HG02852 (cell line): ENCODE measurements around the gene SYNPO2.
"Not testable (repeated sequence)": the region's sequence is repeated elsewhere in the genome, so short reads cannot be mapped to it uniquely, and the experiment has no call there.

Experiments used
- ATAC-seq: cut with Tn5 transposase; IDR thresholded peaks from one replicate; pipeline ENCODE4 v1.9.1; 2021; ENCODE audit warnings: mild to moderate bottlenecking, moderate library complexity; ENCODE audit not compliant: unreplicated experiment

The SYNPO2 gene

DNA sequence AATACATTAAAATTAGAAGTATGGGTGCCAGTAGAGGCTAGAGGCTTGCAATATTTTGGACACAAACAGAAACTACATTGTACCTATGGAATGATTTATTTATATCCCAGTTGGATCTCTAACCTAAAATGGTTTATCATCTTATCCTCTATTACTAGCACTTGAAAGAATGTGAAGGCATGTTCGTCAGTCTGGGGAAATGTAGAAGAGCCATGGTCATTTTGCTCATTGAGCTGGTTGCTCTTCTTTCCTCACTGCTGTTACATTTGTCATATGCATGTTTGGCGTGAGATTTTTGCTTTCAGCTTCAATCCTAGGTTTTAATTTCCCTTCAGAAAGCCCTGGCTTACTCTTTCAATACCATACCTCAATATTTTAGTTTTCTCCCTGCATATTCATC lies 164.6 kb downstream of the SYNPO2 start:
- no peak for ATAC-seq

DNA sequence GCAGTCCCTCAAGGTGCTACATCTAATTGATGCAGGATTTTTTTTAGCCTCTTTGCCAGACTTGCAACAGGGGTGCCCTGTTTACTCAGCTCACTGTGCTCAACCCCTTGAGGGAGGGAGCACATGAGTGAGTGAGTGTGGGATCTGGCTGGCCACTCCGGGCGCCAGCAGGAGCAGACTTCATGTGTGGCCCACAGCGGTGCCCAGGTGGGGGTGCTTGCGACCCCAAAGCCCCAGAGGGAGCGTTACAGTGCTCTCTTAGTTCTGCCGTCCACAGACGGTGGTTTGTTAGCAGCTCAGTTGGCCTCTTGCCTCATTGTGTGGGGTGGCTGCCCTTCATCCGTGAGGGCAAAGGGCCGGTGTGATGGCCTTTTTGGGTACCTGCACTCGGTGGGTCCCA lies 165.3 kb downstream of the SYNPO2 start:
- no peak for ATAC-seq

DNA sequence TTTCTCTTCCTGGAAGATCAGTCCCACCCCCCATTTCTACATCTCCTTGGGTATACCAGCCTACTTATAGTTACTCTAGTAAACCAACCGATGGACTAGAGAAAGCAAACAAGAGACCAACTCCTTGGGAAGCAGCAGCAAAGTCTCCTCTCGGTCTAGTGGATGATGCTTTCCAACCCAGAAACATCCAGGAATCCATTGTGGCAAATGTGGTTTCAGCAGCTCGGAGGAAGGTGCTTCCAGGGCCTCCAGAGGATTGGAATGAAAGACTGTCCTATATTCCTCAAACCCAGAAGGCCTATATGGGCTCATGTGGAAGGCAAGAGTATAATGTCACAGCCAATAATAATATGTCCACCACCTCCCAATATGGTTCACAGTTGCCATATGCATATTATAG lies 168.8 kb downstream of the SYNPO2 start:
- no peak for ATAC-seq

DNA sequence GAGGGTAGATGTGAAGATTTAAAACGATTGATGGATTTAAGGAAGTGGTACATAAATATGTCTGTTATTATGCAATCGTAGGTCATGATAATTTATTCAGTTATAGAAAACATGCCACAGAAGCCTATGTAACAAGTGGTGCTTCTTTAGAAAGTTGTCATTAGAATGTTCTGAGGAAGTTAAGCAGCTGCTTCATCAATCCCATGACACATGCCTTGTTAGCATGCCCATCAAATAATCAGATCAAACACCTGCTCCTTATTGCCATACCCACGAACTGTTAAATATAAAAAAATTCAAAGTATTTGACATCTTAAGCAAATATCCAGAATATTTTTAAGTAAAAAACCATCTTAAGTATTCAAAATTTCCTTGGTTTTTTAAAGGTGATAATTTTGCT lies 170.6 kb downstream of the SYNPO2 start:
- ATAC-seq = no peak

DNA sequence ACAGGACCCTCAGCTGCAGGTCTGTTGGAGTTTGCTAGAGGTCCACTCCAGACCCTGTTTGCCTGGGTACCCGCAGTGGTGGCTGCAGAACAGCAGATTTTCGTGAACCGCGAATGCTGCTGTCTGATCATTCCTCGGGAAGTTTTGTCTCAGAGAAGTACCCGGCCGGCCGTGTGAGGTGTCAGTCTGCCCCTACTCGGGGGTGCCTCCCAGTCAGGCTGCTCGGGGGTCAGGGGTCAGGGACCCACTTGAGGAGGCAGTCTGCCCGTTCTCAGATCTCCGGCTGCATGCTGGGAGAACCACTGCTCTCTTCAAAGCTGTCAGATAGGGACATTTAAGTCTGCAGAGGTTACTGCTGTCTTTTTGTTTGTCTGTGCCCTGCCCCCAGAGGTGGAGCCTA lies 178.5 kb downstream of the SYNPO2 start:
- not testable (repeated sequence) for ATAC-seq

DNA sequence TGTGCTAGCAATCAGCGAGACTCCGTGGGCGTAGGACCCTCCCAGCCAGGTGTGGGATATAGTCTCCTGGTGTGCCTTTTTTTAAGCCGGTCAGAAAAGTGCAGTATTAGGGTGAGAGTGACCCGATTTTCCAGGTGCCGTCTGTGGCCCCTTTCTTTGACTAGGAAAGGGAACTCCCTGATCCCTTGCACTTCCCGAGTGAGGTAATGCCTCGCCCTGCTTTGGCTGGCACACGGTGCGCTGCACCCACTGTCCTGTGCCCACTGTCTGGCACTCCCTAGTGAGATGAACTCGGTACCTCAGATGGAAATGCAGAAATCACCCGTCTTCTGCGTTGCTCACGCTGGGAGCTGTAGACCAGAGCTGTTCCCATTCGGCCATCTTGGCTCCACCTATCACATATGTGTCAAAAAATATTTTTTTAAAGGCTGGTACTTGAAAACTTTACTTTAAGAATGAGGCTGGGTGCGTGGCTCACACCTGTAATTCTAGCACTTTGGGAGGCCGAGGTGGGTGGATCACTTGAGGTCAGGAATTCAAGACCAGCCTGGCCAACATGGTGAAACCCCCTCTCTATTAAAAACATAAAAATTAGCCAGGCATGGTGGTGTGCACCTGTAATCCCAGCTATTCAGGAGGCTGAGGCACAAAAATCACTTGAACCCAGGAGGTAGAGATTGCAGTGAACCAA lies 179.2 kb downstream of the SYNPO2 start:
- not testable (repeated sequence) for ATAC-seq

DNA sequence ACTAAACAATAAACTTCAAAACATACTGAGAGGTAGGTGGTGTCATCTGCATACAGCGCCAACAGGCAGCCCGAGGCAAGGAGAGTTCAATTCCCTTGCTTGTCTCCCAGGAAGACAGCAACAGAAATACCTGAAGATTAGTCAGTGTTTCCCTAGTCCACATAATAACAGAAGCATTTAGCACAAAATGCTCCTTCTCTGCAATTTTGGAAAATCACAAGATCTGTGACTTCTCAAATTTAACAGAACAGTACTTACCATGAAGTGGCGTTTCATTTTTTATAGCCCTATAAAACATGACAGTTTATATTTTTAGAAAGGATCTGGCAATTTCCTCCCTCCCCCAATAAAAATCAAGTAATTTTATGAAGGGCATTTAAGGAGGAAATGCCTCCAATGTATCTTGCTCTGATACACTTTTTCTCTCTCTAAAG lies 179.9 kb downstream of the SYNPO2 start:
- ATAC-seq = no peak

DNA sequence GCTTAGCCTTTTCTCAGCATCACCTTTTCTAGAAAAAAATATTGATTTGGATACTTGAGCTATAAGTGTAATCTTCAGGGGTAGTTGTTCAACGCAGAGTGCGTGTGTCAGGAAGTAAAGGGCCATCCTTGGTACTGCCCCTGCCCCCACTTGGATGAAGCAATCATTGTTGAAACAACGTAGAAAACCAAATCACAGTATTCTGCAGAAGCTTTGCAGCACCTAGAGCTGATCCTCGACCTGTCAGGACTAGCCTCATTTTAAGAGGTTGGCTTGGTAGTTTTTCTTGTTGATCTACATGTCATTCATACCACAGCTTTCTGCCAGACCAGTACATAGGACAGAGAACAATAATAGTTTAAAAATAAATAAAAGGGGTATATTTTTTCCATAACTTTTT lies 181.6 kb downstream of the SYNPO2 start:
- ATAC-seq = no peak

DNA sequence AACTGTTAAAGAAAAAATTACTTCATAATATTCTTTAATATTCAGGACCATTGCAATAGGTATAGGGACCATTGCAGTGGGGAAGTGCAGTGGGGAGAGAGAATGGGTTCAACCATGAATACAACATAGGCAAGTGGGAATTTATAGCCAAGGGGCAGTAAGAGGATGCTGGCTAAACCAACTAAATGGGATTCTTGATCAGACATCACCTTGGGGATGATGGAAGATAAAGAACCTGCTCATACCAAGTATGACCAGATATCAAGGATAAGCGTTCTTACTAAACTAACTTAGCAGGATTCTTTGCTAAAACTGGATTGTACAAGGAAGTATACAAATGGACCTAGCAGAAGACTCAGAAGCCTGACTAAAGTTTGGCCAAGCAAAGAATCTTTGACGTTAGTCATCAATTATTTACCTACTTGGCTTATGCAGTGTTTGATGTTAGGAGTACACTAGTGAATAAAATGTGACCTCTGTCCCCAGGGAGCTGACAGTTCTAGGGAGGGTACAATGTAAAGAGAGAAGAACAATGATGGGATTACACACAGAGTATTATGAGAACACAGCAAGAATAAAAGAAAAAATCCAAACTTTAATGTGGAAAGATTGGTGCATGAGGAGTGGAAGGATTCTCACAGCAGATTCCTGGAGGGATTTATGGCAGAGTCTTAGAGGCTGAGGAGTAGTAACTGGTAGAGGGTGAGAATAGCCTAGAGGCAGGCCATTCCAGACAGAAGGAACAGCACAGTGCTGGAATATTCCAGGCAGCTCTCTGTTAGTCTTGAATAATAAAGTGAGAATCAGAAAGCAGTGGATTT lies 192.3 kb downstream of the SYNPO2 start:
- no peak for ATAC-seq

DNA sequence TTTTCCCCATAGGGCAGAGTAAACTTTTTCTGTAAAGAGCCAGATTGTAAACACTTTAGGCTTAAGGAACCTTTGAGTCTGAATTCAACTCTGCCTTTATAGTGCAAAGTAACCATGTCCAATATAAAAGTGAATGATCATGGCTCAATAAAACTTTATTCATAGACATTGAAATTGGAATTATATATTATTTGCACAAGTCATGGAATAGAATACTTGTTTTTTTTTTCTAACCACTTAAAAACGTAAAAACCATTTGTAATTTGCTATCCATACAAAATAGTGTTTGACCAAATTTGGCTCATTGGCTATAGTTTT lies 192.8 kb downstream of the SYNPO2 start:
- ATAC-seq = no peak

DNA sequence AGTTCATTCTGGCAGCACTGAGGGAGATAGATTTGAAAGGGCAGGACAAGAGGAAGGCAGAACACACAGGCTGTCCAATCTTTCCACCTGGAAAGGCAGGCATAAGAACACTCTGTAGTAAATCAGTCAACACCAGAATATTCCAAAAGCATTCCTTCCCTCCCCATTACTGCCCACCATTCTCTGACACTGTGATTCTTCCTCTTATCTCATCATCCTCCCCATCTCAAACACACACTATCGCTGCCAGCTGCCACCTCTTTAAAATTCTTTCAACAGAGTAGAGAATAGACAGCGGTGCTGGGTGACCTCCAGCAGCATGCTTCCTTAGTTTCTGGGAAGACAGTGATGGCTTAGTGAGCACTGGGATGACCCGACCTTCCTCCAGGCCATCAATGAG lies 193.3 kb downstream of the SYNPO2 start:
- no peak for ATAC-seq

DNA sequence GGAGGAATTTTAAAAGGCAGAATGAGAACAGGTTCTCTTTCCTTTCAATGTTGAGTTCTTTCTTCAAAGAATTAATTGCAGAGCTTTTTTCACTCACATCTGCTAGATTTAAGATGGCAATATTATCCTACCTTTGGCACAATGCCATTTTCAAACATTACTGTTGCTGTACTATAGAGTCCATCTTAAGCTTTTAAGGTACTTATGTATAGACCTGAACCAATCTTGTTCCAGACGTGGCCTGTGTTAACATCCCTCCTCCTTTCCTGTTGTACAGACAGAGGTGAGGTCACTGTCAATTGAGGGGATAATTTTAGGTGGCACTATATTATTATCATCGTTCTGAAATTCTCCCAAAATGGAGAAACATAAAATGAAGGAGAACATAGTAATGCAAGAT lies 194.0 kb downstream of the SYNPO2 start:
- no peak for ATAC-seq

DNA sequence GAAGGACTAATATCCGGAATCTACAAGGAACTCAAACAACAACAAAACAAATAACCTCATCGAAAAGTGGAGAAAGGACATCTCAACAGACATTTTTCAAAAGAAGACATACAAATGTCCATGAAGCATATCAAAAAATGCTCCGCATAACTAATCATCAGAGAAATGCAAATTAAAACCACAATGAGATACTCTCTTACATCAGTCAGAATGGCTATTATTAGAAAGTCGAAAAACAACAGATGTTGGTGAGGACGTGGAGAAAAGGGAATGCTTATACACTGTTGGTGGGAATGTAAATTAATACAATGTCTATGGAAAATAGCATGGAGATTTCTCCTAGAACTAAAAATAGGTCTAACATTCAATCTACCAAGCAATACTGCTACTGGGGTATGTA lies 195.9 kb downstream of the SYNPO2 start:
- ATAC-seq = no peak

DNA sequence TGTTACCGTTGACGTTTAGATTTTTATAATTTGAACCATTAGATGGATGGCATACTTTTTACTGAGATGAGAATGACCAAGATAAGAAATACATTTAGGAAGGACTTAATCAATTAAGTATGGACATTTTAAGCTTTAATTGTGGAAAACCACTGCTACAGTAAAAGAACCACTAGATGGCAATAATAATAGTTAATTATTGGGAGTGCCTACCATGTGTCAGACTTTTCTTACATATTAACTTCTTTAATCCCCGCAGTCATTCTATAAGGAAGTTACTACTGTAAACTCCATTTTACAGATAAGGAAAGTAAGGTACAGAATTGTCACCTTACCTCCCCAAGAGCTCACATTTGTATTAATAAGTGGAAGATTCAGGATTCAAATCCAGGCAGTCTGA lies 198.5 kb downstream of the SYNPO2 start:
- ATAC-seq = no peak

DNA sequence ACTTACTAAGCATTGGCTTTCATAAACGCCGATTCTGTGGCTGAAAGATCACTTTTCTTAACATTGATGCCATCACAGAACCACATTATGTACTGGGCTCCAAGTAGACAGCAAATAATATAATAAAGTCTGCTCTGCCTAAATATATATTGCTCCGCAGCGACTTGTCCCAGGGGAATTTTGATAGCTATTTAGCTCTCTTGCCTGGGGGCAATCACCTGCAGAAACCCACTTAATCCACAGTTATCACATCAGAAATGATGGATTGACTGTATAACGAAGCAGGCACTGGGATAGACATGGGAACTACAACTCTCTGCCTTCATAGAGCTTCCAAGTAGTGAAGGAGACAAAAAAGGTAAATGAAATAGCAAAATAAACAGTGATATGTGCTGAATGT lies 199.0 kb downstream of the SYNPO2 start:
- ATAC-seq = no peak

DNA sequence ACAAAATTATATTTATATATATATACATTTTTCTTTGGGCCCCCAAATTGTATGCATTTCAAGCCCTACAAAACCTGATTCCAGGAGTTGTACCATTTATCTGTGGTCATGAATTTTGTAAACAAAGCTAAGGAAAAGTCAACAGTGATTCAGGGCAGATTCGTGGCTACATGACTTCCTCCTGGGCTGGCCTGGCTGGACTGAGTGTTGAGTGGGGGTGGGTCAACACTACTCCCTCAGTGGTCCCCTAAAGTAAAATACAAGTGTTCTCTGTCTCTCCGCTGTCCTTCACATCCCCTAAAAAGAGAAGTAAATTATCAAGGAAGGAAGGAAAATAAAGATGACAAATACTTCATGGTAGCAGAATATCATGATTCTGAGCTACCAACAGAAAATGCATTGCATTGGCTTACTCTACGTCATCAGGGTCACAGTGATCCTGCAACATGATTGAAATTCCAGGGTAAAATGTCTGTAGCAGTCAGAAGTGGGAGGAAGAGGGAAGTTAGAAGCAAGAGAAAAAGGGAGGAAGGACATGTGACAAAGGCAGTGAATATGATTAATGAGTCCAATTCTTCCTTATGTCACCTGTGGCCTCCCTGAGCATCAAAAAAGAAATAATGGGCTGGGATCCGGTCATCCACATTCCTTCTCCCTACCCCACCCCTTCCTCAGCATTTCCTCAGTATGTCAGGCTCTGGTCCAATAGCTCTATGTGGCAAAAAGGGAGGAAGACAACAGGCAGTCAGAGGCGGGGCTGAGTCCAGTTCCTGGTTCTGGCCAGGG lies 204.6 kb downstream of the SYNPO2 start:
- ATAC-seq = no peak

DNA sequence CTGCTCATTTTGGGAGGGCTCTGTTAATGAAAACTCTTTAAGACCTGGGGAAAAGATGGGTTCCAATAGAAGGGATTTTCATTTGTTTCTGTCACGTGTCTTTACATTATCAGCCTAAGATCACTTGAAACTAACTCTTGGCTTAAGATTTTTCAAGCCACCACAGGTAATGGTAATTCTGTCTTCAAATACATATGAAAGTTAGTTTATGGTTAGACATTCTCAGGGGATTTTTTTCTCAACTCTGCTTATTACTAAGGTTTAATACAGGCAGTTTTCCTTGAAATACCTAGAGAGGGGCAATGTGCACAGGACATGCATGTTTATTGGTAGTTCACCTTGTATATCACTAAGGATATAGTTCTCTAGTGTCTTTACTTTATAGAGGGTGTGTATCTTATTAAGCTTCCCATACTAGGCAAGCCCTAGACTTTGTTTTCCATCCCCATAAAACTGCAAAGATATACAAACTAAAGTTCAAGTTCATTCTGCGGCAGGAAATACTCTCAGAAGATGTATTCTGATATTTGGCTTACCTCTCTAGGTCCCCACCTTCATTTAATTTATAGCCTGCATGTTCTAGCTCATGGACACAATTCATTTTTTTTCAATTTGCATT lies 208.7 kb downstream of the SYNPO2 start:
- ATAC-seq = peak; percentile 60

DNA sequence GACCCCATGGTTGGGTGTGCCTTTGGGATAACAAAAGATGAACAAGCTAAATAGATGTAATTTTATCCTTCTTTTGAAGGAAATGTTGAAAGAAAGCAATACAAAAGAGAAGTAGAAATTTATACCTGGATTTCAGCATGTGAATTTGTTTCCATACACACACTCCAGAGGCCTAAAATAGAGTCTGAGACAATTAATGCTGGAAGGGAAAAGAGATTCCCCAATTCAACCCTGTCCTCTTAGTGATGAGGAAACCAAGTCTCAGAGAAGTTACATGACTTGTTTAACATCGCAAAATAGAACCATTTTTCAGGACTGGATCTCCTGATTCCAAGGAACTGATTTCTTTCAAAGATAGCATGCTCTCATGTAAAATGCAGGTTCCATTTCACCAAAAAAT lies 209.7 kb downstream of the SYNPO2 start:
- ATAC-seq = no peak

DNA sequence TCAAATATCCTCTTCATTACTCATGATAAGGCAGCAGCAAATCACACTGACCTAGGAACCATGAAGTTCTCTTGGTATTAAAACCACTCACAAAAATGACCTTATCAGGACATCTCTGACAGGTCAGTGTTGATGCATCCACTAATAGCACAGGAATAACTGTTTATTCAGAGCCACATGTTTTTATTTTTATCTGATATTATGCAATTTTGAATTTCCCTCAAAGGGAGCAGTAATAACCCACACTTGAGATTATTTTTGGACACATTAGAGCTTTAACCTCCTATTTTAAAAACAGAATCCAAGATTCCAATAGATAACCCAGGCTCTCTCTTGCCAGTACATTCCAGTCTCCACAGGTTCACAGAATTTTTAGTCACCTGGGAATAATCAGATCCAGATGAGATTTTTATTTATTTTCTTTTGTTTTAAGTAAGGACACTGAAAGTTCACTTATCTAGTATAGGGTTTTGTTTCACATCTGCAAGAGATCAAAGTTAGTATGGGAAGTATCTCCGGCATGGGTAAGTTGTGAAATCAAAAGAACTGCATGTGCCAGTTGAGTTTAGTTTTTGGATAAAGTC lies 210.7 kb downstream of the SYNPO2 start:
- ATAC-seq = no peak

DNA sequence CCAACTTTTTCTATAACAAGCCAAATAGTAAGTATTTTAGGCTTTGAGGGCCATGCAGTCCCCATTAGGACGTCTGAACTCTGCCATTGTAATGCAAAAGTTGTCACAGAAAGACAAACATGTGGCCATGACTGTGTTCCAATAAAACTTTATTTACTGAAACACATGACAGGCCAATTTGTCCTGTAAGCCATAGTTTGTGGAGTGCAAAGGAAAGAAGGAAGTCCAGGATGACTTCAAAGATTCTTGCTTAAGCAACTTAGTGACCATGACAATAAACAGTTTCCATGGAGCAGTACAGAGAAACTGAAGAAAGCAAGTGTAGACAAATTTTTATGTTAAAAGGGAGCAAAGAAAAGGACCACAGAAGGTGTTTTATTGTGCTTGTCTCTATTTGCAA lies 212.0 kb downstream of the SYNPO2 start:
- ATAC-seq = no peak

DNA sequence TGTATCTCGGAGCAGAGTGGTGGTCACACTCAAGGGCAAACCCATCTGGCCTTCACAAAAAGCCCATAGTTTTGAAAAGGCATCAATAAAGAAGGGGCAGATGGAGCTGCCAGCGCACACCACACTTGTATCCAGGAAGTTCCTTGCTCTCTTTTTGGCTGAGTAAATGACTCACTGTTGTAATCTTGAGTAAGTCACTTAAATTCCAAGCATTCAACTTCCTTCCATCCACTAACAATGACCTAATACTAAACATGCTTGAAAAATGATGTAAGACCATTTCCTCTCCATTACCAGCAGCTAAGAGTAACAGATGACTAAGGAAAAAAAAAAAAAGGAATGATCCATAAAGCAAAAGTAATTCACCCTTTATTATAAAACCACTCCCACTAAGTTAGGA lies 214.6 kb downstream of the SYNPO2 start:
- ATAC-seq = no peak
